ENCODE data around the gene COL18A1. TPM values are rescaled to one million over a fixed set of nuclear protein-coding genes. Genes with fewer than 3 reads are reported as not detected.

COL18A1 gene
- total and polyA plus RNA-seq, 2 donors (not counting 1 experiment from before 2014, with no cell fraction given), result 15.6 to 24.7 TPM

- Mint-ChIP-seq H3K4me3 (no peak overlapping the region), H3K27me3 (no peaks in the 10 kb centered on the region), H3K9me3 (ENCODE audit: insufficient read depth) (no peaks in the 10 kb centered on the region), H3K4me1 (peaks cover 16% of the 10 kb centered on the region), H3K27ac (no peak overlapping the region)
- no peaks in the 10 kb centered on the region for H3K27me3 ChIP-seq (replicated peaks in 1 of 4; ENCODE audit: control extremely low read depth in 1 of 4, control insufficient read depth in 3 of 4, insufficient read depth in 4 of 4, low read length in 3 of 4)
- ChIA-PET POLR2A (no interaction called here), CTCF (no interaction called here)
- H3K4me3 ChIP-seq (ENCODE audit: control extremely low read depth in 1 of 5, extremely low read depth in 1 of 5, insufficient read depth in 1 of 5, low read depth in 2 of 5, low read length in 4 of 5), result no peak overlapping the region
- H3K79me2 ChIP-seq (ENCODE audit: control insufficient read depth, insufficient read depth, low read length), result no peaks in the 10 kb centered on the region
- H3K9me3 ChIP-seq (ENCODE audit: control extremely low read depth in 1 of 3, control insufficient read depth in 2 of 3, insufficient read depth in 1 of 3, low read length in 2 of 3), result peaks cover 0 to 4% (median 0%) of the 10 kb centered on the region in 3 donors
- no peak overlapping the region for H3K4me2 ChIP-seq (replicated peaks; ENCODE audit: low read depth, low read length, poor library complexity, severe bottlenecking)
- intact Hi-C loops (cut with micrococcal nuclease), result no loop called here
- no peak for DNase-seq
- H2AFZ ChIP-seq (ENCODE audit: insufficient read depth, low read depth, low read length, poor library complexity, severe bottlenecking), result no peak overlapping the region
- WGBS (ENCODE audit: insufficient coverage), result 90% methylated on average over 28 of the region's 28 CpGs
- H4K20me1 ChIP-seq (ENCODE audit: control insufficient read depth, insufficient read depth, low read length, poor library complexity, severe bottlenecking), result no peaks in the 10 kb centered on the region
- peaks cover 2 to 3% of the 10 kb centered on the region in 2 experiments for H3K36me3 ChIP-seq (replicated peaks in 1 of 2; ENCODE audit: control extremely low read depth in 1 of 2, control insufficient read depth in 1 of 2, extremely low read depth in 1 of 2, insufficient read depth in 2 of 2, low read length in 1 of 2)
- no peak overlapping the region for H3K9ac ChIP-seq (ENCODE audit: low read length)
- H3K4me1 ChIP-seq (ENCODE audit: control insufficient read depth in 2 of 2, insufficient read depth in 2 of 2, low read length in 2 of 2), result peaks cover 12 to 20% of the 10 kb centered on the region in 2 donors
- no peak for ATAC-seq (ENCODE audit: low read depth)
- TF ChIP-seq, protein P1, sequence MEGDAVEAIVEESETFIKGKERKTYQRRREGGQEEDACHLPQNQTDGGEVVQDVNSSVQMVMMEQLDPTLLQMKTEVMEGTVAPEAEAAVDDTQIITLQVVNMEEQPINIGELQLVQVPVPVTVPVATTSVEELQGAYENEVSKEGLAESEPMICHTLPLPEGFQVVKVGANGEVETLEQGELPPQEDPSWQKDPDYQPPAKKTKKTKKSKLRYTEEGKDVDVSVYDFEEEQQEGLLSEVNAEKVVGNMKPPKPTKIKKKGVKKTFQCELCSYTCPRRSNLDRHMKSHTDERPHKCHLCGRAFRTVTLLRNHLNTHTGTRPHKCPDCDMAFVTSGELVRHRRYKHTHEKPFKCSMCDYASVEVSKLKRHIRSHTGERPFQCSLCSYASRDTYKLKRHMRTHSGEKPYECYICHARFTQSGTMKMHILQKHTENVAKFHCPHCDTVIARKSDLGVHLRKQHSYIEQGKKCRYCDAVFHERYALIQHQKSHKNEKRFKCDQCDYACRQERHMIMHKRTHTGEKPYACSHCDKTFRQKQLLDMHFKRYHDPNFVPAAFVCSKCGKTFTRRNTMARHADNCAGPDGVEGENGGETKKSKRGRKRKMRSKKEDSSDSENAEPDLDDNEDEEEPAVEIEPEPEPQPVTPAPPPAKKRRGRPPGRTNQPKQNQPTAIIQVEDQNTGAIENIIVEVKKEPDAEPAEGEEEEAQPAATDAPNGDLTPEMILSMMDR (IDR thresholded peaks at IDR 0.05), result no peak
- no peak for TF ChIP-seq EZH2 (IDR thresholded peaks at IDR 0.05; ENCODE audit: borderline replicate concordance, insufficient read depth, low read depth, low read length, poor library complexity, severe bottlenecking)
- H3K27ac ChIP-seq (ENCODE audit: low read length in 2 of 2), result no peak overlapping the region
Observed at GRCh38 chr21:45534636-45535331, 129.8 kb downstream of the COL18A1 start.

DNA sequence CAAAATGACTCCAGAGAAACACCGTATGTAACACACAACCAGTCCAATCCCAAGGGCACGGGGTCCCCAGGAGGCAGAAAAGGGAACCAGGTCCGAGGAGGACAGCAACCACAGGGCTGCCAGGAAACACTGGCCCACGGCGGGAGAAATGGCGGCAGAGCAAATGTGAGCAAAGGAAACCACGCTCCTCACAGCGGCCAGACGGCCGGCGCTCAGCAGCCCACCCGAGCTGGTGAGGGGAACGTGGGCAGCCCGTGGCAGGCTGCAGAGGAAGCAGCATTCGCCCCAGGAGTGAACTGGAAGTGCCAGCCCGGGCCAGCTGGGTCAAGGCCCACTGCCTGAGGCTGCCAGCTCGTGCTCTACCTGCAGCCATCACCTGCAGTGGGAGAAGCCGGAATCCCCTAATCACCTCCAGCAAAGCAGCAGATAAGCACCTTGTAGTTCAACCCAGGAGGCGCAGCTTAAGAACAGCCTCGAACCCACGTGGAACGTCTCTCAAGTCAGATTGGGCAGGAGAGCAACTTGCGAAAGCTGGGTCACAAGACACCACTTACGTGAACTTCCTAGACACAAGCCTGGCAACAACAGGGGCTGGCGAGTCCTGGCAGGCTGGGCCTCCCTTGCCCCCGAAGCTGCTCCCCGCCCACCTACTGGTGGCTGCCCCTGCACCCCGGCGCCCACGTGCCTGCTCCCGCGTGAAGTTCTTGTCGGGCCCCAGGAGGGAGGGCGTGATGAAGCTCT is 130.5 kb downstream of the COL18A1 start:
- H3K9me3 Mint-ChIP-seq (ENCODE audit: insufficient read depth), result no peaks in the 10 kb centered on the region
- intact Hi-C loops (cut with micrococcal nuclease), result no loop called here
- Histone ChIP-seq H3K27me3 (replicated peaks in 1 of 4; ENCODE audit: control extremely low read depth in 1 of 4, control insufficient read depth in 3 of 4, insufficient read depth in 4 of 4, low read length in 3 of 4) (no peaks in the 10 kb centered on the region), H3K27ac (ENCODE audit: low read length in 2 of 2) (no peak overlapping the region), H3K4me1 (ENCODE audit: control insufficient read depth in 2 of 2, insufficient read depth in 2 of 2, low read length in 2 of 2) (peaks cover 12 to 20% of the 10 kb centered on the region in 2 donors), H4K20me1 (ENCODE audit: control insufficient read depth, insufficient read depth, low read length, poor library complexity, severe bottlenecking) (no peaks in the 10 kb centered on the region), H3K79me2 (ENCODE audit: control insufficient read depth, insufficient read depth, low read length) (no peaks in the 10 kb centered on the region), H2AFZ (ENCODE audit: insufficient read depth, low read depth, low read length, poor library complexity, severe bottlenecking) (no peak overlapping the region), H3K4me2 (replicated peaks; ENCODE audit: low read depth, low read length, poor library complexity, severe bottlenecking) (no peak overlapping the region), H3K36me3 (replicated peaks in 1 of 2; ENCODE audit: control extremely low read depth in 1 of 2, control insufficient read depth in 1 of 2, extremely low read depth in 1 of 2, insufficient read depth in 2 of 2, low read length in 1 of 2) (no peaks in the 10 kb centered on the region), H3K9ac (ENCODE audit: low read length) (no peak overlapping the region), H3K4me3 (ENCODE audit: control extremely low read depth in 1 of 5, extremely low read depth in 1 of 5, insufficient read depth in 1 of 5, low read depth in 2 of 5, low read length in 4 of 5) (no peak overlapping the region), H3K9me3 (ENCODE audit: control extremely low read depth in 1 of 3, control insufficient read depth in 2 of 3, insufficient read depth in 1 of 3, low read length in 2 of 3) (peaks cover 0 to 4% (median 0%) of the 10 kb centered on the region in 3 donors)
- 55% methylated on average over 34 of the region's 34 CpGs for WGBS (ENCODE audit: insufficient coverage)
- no peaks in the 10 kb centered on the region for H3K27me3 Mint-ChIP-seq
- H3K4me3 Mint-ChIP-seq, result no peak overlapping the region
- no peak overlapping the region for H3K27ac Mint-ChIP-seq
- ATAC-seq (ENCODE audit: low read depth) (no peak), DNase-seq (no peak)
- POLR2A ChIA-PET, result no interaction called here
- H3K4me1 Mint-ChIP-seq, result peaks cover 18% of the 10 kb centered on the region
- TF ChIP-seq, protein P1 (IDR thresholded peaks at IDR 0.05), result no peak
- TF ChIP-seq EZH2 (IDR thresholded peaks at IDR 0.05; ENCODE audit: borderline replicate concordance, insufficient read depth, low read depth, low read length, poor library complexity, severe bottlenecking), result no peak
- CTCF ChIA-PET, result no interaction called here
